Esophagus squamous epithelium (tissue), 4 donors: ENCODE measurements around the gene DBX2.
A peak's percentile ranks its signal among the peaks of the same experiment; 100 is the strongest.

Experiments used
- CTCF ChIP-seq, 6 experiments: fragments of 450-650 bp in 4 of 6; fragments of 200-600 bp in 2 of 6; sonication (generic) in 2 of 6; IDR thresholded peaks; one replicate each; pipeline ENCODE4 v1.5.1; 2016 to 2019; ENCODE audit warnings: antibody characterized with exemption in 6 of 6, mild to moderate bottlenecking in 4 of 6, moderate library complexity in 4 of 6
- POLR2A ChIP-seq, 4 donors: fragments of 450-650 bp; IDR thresholded peaks; one replicate each; pipeline ENCODE4 v1.6.1; 2017; ENCODE audit warnings: antibody characterized with exemption in 4 of 4, mild to moderate bottlenecking in 4 of 4, moderate library complexity in 3 of 4

- TF ChIP-seq CTCF (IDR thresholded peaks at IDR 0.05): peak in 2 of 6 experiments; percentile 7 to 35
- TF ChIP-seq POLR2A (IDR thresholded peaks at IDR 0.05): no peak
These were observed 78.0 kb downstream of the DBX2 start for GRCh38 chr12:44972746-44973421.
